ENCODE data around the gene TECRL.

DNA sequence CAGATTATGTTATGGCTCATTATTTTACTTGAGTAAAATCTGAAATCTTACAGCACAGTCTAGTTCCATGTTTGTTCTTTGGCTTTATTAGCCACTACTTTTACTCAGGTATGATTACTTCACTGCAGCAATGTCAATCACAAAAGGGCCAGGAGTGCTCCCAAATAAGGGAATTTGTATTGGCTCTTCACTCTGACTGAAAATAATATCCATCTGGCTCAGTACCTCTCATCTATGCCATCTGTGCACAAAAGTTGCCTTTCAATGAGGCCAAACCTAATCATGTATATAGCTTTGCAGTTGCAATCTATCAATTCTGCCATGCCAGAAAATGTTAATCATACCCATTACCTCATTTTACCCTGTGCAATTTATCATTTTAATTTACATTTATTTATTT, 161.1 kb downstream of the TECRL start:
- TF ChIP-seq CTCF (IDR thresholded peaks at IDR 0.05) (no peak), POLR2A (IDR thresholded peaks at IDR 0.05) (no peak), POLR2AphosphoS5 (IDR thresholded peaks at IDR 0.05) (no peak)

All from stomach (tissue), 4 donors.